Stimulated activated CD8-positive, alpha-beta memory T cell treated with anti-CD3 and anti-CD28 coated beads, Interleukin-7, amount 100 ng/mL, for 4 hours (primary cell): ENCODE measurements around the gene RNF223.
"Not testable (repeated sequence)": the region's sequence is repeated elsewhere in the genome, so short reads cannot be mapped to it uniquely, and the experiment has no call there.

Experiments
- DNase-seq, 2 donors: peaks; one replicate each; pipeline ENCODE4 v3.0.0-alpha.2; 2020; ENCODE audit warnings: low read depth in 2 of 2

RNF223 gene

GRCh38 chr1:1030867-1031658, 43.0 kb downstream of the RNF223 start:
- not testable (repeated sequence) for DNase-seq

- DNase-seq = no peak
Measured at GRCh38 chr1:1027791-1028190, 46.3 kb downstream of the RNF223 start.

- no peak for DNase-seq
Measured at GRCh38 chr1:1026599-1027413, 47.3 kb downstream of the RNF223 start.

GRCh38 chr1:1025730-1026129, 48.4 kb downstream of the RNF223 start:
- DNase-seq = no peak

- DNase-seq = no peak
Measured at GRCh38 chr1:1024771-1025699, 49.1 kb downstream of the RNF223 start.

GRCh38 chr1:1024149-1024770, 49.8 kb downstream of the RNF223 start:
- no peak for DNase-seq

GRCh38 chr1:1023700-1024099, 50.4 kb downstream of the RNF223 start:
- no peak for DNase-seq

GRCh38 chr1:1022302-1023009, 51.6 kb downstream of the RNF223 start:
- DNase-seq = no peak

GRCh38 chr1:1021920-1022259, 52.2 kb downstream of the RNF223 start:
- DNase-seq = no peak

- DNase-seq = no peak
Measured at GRCh38 chr1:1021010-1021919, 52.8 kb downstream of the RNF223 start.
